ENCODE results near the gene ADRB2. TPM values are rescaled to one million over a fixed set of nuclear protein-coding genes. Genes with fewer than 3 reads are reported as not detected.
A peak's percentile ranks its signal among the peaks of the same experiment; 100 is the strongest.

Gene ADRB2
- polyA plus RNA-seq, 3 donors, result 6.8 to 10.9 (median 10.8) TPM

- no peak for TF ChIP-seq CTCF (IDR thresholded peaks at IDR 0.05)
- H3K4me3 Mint-ChIP-seq, result peak overlapping the region; percentile 86 to 96
- no peaks in the 10 kb centered on the region for H3K9me3 Mint-ChIP-seq
- Histone ChIP-seq H3K9ac (ENCODE audit: insufficient read depth, low read length, poor library complexity, severe bottlenecking) (peak overlapping the region; percentile 83), H3K36me3 (replicated peaks in 1 of 2; ENCODE audit: control insufficient read depth in 1 of 2, insufficient read depth in 2 of 2, low read length in 2 of 2) (peaks cover 4 to 15% of the 10 kb centered on the region in 2 donors), H3K4me3 (replicated peaks in 1 of 3; ENCODE audit: low read depth in 2 of 3, low read length in 3 of 3) (peak overlapping the region; percentile 67 to 85 (median 85)), H3K27ac (ENCODE audit: low read depth in 1 of 2, low read length in 2 of 2) (peak overlapping the region in 1 of 2 donors; percentile 96), H3K27me3 (ENCODE audit: control insufficient read depth in 2 of 2, insufficient read depth in 2 of 2, low read length in 2 of 2) (no peaks in the 10 kb centered on the region), H3K9me3 (replicated peaks in 1 of 2; ENCODE audit: control insufficient read depth in 1 of 2, insufficient read depth in 1 of 2, low read length in 2 of 2) (no peaks in the 10 kb centered on the region), H3K4me1 (ENCODE audit: control insufficient read depth in 1 of 2, insufficient read depth in 2 of 2, low read length in 2 of 2) (peaks cover 84 to 95% of the 10 kb centered on the region in 2 donors), H3K4me2 (replicated peaks; ENCODE audit: extremely low read depth, low read length, poor library complexity, severe bottlenecking) (peak overlapping the region; percentile 89), H4K20me1 (ENCODE audit: insufficient read depth, low read length) (peaks cover 80% of the 10 kb centered on the region), H3K79me2 (ENCODE audit: insufficient read depth, low read length) (peaks cover 96% of the 10 kb centered on the region), H2AFZ (ENCODE audit: insufficient read depth, low read depth, low read length, poor library complexity, severe bottlenecking) (no peak overlapping the region)
- DNase-seq, result no peak
- peak overlapping the region in 5 of 7 donors; percentile 30 to 91 (median 84) for H3K27ac Mint-ChIP-seq
- intact Hi-C loops (cut with micrococcal nuclease), result loop anchor here in 1 of 2 donors (10.0 kb wide), 1 partner anchor 645 kb away; no protein-coding TSS in a partner anchor
- H3K4me1 Mint-ChIP-seq, result peaks cover 87% of the 10 kb centered on the region
- 71% methylated on average over 1 of the region's 2 CpGs for WGBS (ENCODE audit: insufficient coverage)
- no peaks in the 10 kb centered on the region for H3K27me3 Mint-ChIP-seq (ENCODE audit: low read depth in 3 of 3)
- H3K36me3 Mint-ChIP-seq, result peaks cover 24 to 27% of the 10 kb centered on the region in 2 donors
Measured at GRCh38 chr5:148830211-148830610, 3.8 kb downstream of the ADRB2 start.

- intact Hi-C loops (cut with micrococcal nuclease), result loop anchor here in 1 of 2 donors (10.0 kb wide), 1 partner anchor 647 kb away; no protein-coding TSS in a partner anchor
- no peak overlapping the region for H3K9ac ChIP-seq (ENCODE audit: insufficient read depth, low read length, poor library complexity, severe bottlenecking)
- H3K36me3 ChIP-seq (replicated peaks in 1 of 2; ENCODE audit: control insufficient read depth in 1 of 2, insufficient read depth in 2 of 2, low read length in 2 of 2), result peaks cover 4 to 29% of the 10 kb centered on the region in 2 donors
- H3K9me3 ChIP-seq (replicated peaks in 1 of 2; ENCODE audit: control insufficient read depth in 1 of 2, insufficient read depth in 1 of 2, low read length in 2 of 2), result no peaks in the 10 kb centered on the region
- no peak overlapping the region for H2AFZ ChIP-seq (ENCODE audit: insufficient read depth, low read depth, low read length, poor library complexity, severe bottlenecking)
- H3K27ac Mint-ChIP-seq, result peak overlapping the region; percentile 78 to 95 (median 91)
- peaks cover 93% of the 10 kb centered on the region for H4K20me1 ChIP-seq (ENCODE audit: insufficient read depth, low read length)
- H3K27me3 Mint-ChIP-seq (ENCODE audit: low read depth in 3 of 3), result no peaks in the 10 kb centered on the region
- H3K27me3 ChIP-seq (ENCODE audit: control insufficient read depth in 2 of 2, insufficient read depth in 2 of 2, low read length in 2 of 2), result no peaks in the 10 kb centered on the region
- H3K79me2 ChIP-seq (ENCODE audit: insufficient read depth, low read length), result peaks cover 99% of the 10 kb centered on the region
- WGBS (ENCODE audit: insufficient coverage), result 0% methylated on average over 1 of the region's 8 CpGs
- H3K9me3 Mint-ChIP-seq, result no peaks in the 10 kb centered on the region
- peak overlapping the region; percentile 65 to 96 for H3K27ac ChIP-seq (ENCODE audit: low read depth in 1 of 2, low read length in 2 of 2)
- peaks cover 38 to 42% of the 10 kb centered on the region in 2 donors for H3K36me3 Mint-ChIP-seq
- H3K4me1 Mint-ChIP-seq, result peaks cover 90% of the 10 kb centered on the region
- no peak for TF ChIP-seq CTCF (IDR thresholded peaks at IDR 0.05)
- DNase-seq, result peak; percentile 59 to 73 (median 70)
- peaks cover 73 to 83% of the 10 kb centered on the region in 2 donors for H3K4me1 ChIP-seq (ENCODE audit: control insufficient read depth in 1 of 2, insufficient read depth in 2 of 2, low read length in 2 of 2)
- H3K4me3 Mint-ChIP-seq, result peak overlapping the region; percentile 86 to 96
- H3K4me3 ChIP-seq (replicated peaks in 1 of 3; ENCODE audit: low read depth in 2 of 3, low read length in 3 of 3), result peak overlapping the region; percentile 13 to 85 (median 34)
- H3K4me2 ChIP-seq (replicated peaks; ENCODE audit: extremely low read depth, low read length, poor library complexity, severe bottlenecking), result peak overlapping the region; percentile 89
Measured at GRCh38 chr5:148831590-148832565, 5.5 kb downstream of the ADRB2 start.

All from CD14-positive monocyte (primary cell).